HepG2 (cell line): ENCODE data around the gene COBL. TPM values are rescaled to one million over a fixed set of nuclear protein-coding genes. Genes with fewer than 3 reads are reported as not detected.

Source experiments
- ATAC-seq: fragments of 200-7000 bp; cut with Tn5 transposase; 3 replicates; pipeline ENCODE4 v1.9.1; 2020; ENCODE audit warnings: mild to moderate bottlenecking, moderate library complexity
- BruUV-seq: library from RNA; stranded (reverse); fragments of 400-500 nt; replicated peaks from 2 replicates; lab custom pipeline; 2021; lab: Mats Ljungman, UMichigan
- CTCF ChIA-PET: fragments of 300-600 bp; formaldehyde crosslinking; extraction: SDS; loops from one replicate; lab custom pipeline; 2021; ENCODE audit warnings: low total read pairs, inconsistent platforms, low intra/inter-chr PET ratio; lab: Yijun Ruan, JAX
- POLR2A ChIA-PET: fragments of 350-600 bp; sonication (Branson Sonifier 250); formaldehyde crosslinking; loops from one replicate; lab custom pipeline; 2020; ENCODE audit warnings: antibody characterized with exemption, inconsistent platforms; lab: Yijun Ruan, JAX
- DNase-seq: peaks from one replicate; pipeline ENCODE4 v3.0.0-alpha.2; 2015; ENCODE audit warnings: low spot score
- FAIRE-seq: peaks from 3 replicates; lab custom pipeline; 2011; peaks lifted over from hg19 to GRCh38; lab: Jason Lieb, UNC
- H2AFZ ChIP-seq: one replicate; pipeline ENCODE4 v1.6.1; 2011; ENCODE audit warnings: low read length, inconsistent platforms
- H3K27ac ChIP-seq: fragments of 300-600 bp; 3 replicates; pipeline ENCODE4 v1.8.0; 2011; ENCODE audit warnings: mixed run types, mild to moderate bottlenecking, mixed read lengths, low read length, inconsistent platforms; ENCODE audit not compliant: insufficient read depth; ENCODE audit errors: extremely low read length
- H3K27me3 ChIP-seq, 2 experiments: fragments of 200-600 bp in 1 of 2; 2 replicates in 1 of 2; 3 replicates in 1 of 2; pipeline versions ENCODE4 v1.6.0 to v1.8.0; 2011; ENCODE audit warnings: low read length in 2 of 2, mild to moderate bottlenecking in 2 of 2, moderate library complexity in 2 of 2, inconsistent platforms in 1 of 2; ENCODE audit not compliant: insufficient read depth in 2 of 2, control insufficient read depth in 1 of 2
- H3K36me3 ChIP-seq, 2 experiments: fragments of 200-600 bp in 1 of 2; replicated peaks in 1 of 2; 2 replicates in 1 of 2; 3 replicates in 1 of 2; pipeline versions ENCODE4 v1.5.1 to v1.8.0; 2011; ENCODE audit warnings: low read length in 2 of 2, inconsistent platforms in 1 of 2; ENCODE audit not compliant: insufficient read depth in 2 of 2, control insufficient read depth in 1 of 2
- H3K4me1 ChIP-seq: 2 replicates; pipeline ENCODE4 v1.5.1; 2012; ENCODE audit warnings: low read length, inconsistent platforms; ENCODE audit not compliant: insufficient read depth
- H3K4me2 ChIP-seq: 2 replicates; pipeline ENCODE4 v1.6.0; 2011; ENCODE audit warnings: low read depth, low read length, inconsistent platforms
- H3K4me3 ChIP-seq, 3 experiments: fragments of 200-600 bp in 1 of 3; sonication (generic), shearing (Covaris generic) in 1 of 3; replicated peaks in 1 of 3; 2 replicates each; pipeline ENCODE4 v1.5.1; 2011 to 2016; ENCODE audit warnings: low read length in 3 of 3, inconsistent platforms in 2 of 3, low read depth in 2 of 3, mild to moderate bottlenecking in 2 of 3, control low read depth in 1 of 3, mixed read lengths in 1 of 3; ENCODE audit not compliant: insufficient read depth in 1 of 3
- H3K79me2 ChIP-seq: one replicate; pipeline ENCODE4 v1.6.1; 2011; ENCODE audit warnings: low read length, inconsistent platforms; ENCODE audit not compliant: insufficient read depth
- H3K9ac ChIP-seq: 2 replicates; pipeline ENCODE4 v1.6.0; 2011; ENCODE audit warnings: mild to moderate bottlenecking, low read depth, low read length, inconsistent platforms; ENCODE audit not compliant: insufficient read depth
- H3K9me3 ChIP-seq: 2 replicates; pipeline ENCODE4 v1.5.1; 2012; ENCODE audit warnings: mild to moderate bottlenecking, low read length
- H4K20me1 ChIP-seq: 2 replicates; pipeline ENCODE4 v1.6.0; 2011; ENCODE audit warnings: inconsistent platforms, mild to moderate bottlenecking, low read length, moderate library complexity; ENCODE audit not compliant: insufficient read depth
- CBFB ChIP-seq: sonication (generic); formaldehyde crosslinking; IDR thresholded peaks from 2 replicates; pipeline ENCODE4 v1.4.0; 2020; ENCODE audit warnings: missing genetic modification reagents
- NCOA1 ChIP-seq: sonication (generic); formaldehyde crosslinking; IDR thresholded peaks from 2 replicates; pipeline ENCODE4 v1.9.0; 2021; ENCODE audit warnings: missing genetic modification reagents
- NFIC ChIP-seq: IDR thresholded peaks from 2 replicates; pipeline ENCODE4 v1.6.1; 2012; ENCODE audit warnings: mild to moderate bottlenecking, low read length, inconsistent platforms
- NPAS2 ChIP-seq: sonication (generic); formaldehyde crosslinking; IDR thresholded peaks from 2 replicates; pipeline ENCODE4 v1.8.0; 2022; ENCODE audit warnings: mild to moderate bottlenecking, missing genetic modification reagents, borderline replicate concordance
- SMAD1 ChIP-seq: sonication (generic); formaldehyde crosslinking; IDR thresholded peaks from 2 replicates; pipeline ENCODE4 v1.4.0; 2020; ENCODE audit warnings: missing genetic modification reagents, low read depth, mild to moderate bottlenecking, borderline replicate concordance
- STAT5B ChIP-seq: sonication (generic); formaldehyde crosslinking; IDR thresholded peaks from 2 replicates; pipeline ENCODE4 v1.4.0; 2020; ENCODE audit warnings: missing genetic modification reagents
- ZNF251 ChIP-seq: sonication (generic); formaldehyde crosslinking; IDR thresholded peaks from 2 replicates; pipeline ENCODE4 v1.9.0; 2021; ENCODE audit warnings: mild to moderate bottlenecking, missing genetic modification reagents
- ZNF557 ChIP-seq: sonication (generic); formaldehyde crosslinking; IDR thresholded peaks from 2 replicates; pipeline ENCODE4 v1.4.0; 2020; ENCODE audit warnings: missing genetic modification reagents
- ZNF652 ChIP-seq: IDR thresholded peaks from 2 replicates; pipeline ENCODE4 v1.6.1; 2016; ENCODE audit warnings: low read depth, borderline replicate concordance
- ZXDC ChIP-seq: sonication (generic); formaldehyde crosslinking; IDR thresholded peaks from 2 replicates; pipeline ENCODE4 v1.5.0; 2020; ENCODE audit warnings: mild to moderate bottlenecking, missing genetic modification reagents
- WGBS: methylation state at CpG from one replicate; pipeline ENCODE4 v1.1.6; 2017; ENCODE audit warnings: low lambda C conversion rate; 5-methylcytosine and 5-hydroxymethylcytosine counted together
- in situ Hi-C: cut with HindIII; loops from 2 replicates; pipeline ENCODE4 v1.10.0; 2017; ENCODE audit warnings: low pct_unique_long_range_greater_than_20kb; ENCODE audit not compliant: extremely low pct_ligation_motif_present
- intact Hi-C: fragments of 100-400 bp; cut with micrococcal nuclease; formaldehyde crosslinking; loops from one replicate; pipeline ENCODE4 v1.10.0; 2022; ENCODE audit not compliant: unreplicated experiment
- polyA plus RNA-seq, 8 experiments: library from polyadenylated mRNA; depleted of rRNA in 3 of 8; stranded (reverse) in 7 of 8; unstranded in 1 of 8; fragments of >200 nt; fragmentation: Illumina TruSeq in 4 of 8; extraction: Trizol in 4 of 8; gene quantifications; 2 replicates each; pipeline versions ENCODE4 v1.2.1 to v1.2.3, GENCODE V29; 2011 to 2016; ENCODE audit warnings: low read depth in 4 of 8, missing spikeins in 1 of 8, mixed read lengths in 1 of 8; ENCODE audit not compliant: insufficient read depth in 1 of 8
- total RNA-seq, 5 experiments: library from RNA; depleted of rRNA; stranded (reverse); fragments of >200 nt; fragmentation: Illumina TruSeq; extraction: Trizol; gene quantifications; 2 replicates each; pipeline ENCODE4 v1.2.3, GENCODE V29; 2016; ENCODE audit warnings: low read depth in 1 of 5

Gene COBL
- total and polyA plus RNA-seq, 2 of the 13 experiments (the other 11 are each of a cell fraction or from before 2014, with no cell fraction given), result 3.8 to 4.9 TPM

DNA sequence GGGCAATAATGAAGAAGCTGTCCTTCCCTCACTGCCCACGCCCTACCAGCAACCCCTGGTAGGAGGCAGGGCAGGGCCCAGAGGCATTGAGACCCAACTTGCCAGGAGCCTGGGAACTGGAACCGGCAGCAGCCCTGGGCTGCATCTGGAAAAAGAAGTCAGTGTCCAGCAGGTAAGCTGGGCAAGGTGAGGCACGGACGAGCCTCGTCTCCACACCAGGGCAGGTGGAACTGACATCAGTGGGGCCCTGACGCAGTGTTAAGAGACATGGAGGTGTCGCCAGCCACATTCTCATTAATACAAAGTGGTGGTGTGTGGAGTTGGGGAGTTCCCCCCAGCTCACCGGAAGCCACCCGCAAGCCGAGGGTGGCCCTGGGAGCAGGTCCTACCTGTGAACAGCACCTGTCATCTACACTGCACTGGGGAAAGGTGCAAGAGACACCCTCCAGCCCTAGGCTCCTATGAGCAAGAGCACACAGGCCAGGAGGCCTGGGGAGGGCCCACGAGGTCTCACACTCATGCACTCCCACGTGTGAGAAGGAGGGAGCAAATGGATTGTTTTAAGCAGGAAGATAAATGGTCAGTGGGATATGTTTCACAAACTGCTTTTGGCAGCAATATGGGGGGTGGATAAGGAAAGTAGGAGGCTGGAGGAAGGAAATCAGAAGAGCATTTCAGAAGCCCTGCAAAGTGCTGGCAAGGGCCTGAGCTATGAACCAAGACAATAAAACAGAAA lies 53.6 kb downstream of the COBL start:
- H3K9ac ChIP-seq, result no peak overlapping the region
- no peak overlapping the region for H3K27ac ChIP-seq
- no peak overlapping the region for H3K4me3 ChIP-seq

DNA sequence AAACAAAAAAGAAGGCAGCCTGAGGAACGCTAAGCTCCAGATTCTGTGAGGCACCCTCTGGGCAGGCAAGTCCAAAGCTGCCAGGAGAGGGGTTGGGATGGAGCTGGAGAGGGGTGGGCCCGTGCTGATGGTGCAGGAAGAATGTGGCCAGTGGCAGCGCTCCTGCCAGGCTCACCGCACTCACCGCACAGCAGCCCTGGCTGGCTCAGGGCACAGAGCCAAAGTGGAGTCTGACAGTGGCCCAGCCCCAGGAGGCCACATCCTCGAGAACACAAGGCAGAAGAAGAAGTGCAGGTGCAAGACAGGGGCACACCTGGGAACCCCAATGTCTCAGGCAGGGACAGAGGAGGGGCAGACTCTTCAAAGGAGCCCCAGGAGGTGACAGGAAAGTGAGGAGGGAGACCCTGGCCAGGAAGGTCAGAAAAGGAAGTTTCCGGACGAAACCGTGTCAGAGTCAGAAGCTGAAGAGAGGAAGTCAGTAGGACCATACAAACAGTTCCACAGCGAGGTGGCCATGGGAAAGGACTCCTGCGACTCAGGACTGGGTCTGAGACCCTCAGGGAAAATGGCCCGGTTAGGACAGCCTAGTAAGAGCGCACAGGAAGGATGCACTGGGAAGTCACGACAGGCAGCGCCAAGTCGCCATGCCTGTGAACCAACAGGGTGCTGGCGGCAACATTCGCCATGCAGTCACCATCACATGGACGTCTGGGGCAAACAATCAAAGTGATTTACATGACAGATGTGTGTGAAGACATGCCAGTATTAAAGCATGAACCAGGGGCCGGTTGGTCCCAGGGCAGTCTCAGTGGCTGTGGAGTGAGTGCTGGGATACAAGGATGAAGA lies 54.4 kb downstream of the COBL start:
- ChIA-PET CTCF (no interaction called here), POLR2A (no interaction called here)
- Histone ChIP-seq H3K4me2 (no peak overlapping the region), H4K20me1 (no peaks in the 10 kb centered on the region), H3K27ac (no peak overlapping the region), H3K9ac (no peak overlapping the region), H3K27me3 (no peaks in the 10 kb centered on the region), H3K79me2 (peaks cover 14% of the 10 kb centered on the region), H3K4me1 (peaks cover 40% of the 10 kb centered on the region), H3K4me3 (no peak overlapping the region), H3K36me3 (no peaks in the 10 kb centered on the region), H3K9me3 (no peaks in the 10 kb centered on the region), H2AFZ (no peak overlapping the region)
- FAIRE-seq, result no peak
- WGBS, result 94% methylated on average over 18 of the region's 20 CpGs
- no TSS peak for BruUV-seq
- no peak for DNase-seq
- intact Hi-C loops (no loop called here), in situ Hi-C loops (no loop called here)
- ATAC-seq, result no peak
- TF ChIP-seq NCOA1 (no peak), NPAS2 (CRISPR knock-in tag) (no peak), NFIC (no peak), ZXDC (no peak), ZNF557 (CRISPR knock-in tag) (no peak), ZNF251 (CRISPR knock-in tag) (no peak), SMAD1 (no peak)

More for the DNA sequence above, 53.6 kb downstream of the COBL start:
- FAIRE-seq, result no peak
- H3K36me3 ChIP-seq, result no peaks in the 10 kb centered on the region
- ChIA-PET POLR2A (interaction anchor here (1.2 kb wide), 1 partner anchor 52 kb away, joined by 3 read pairs; no protein-coding TSS in a partner anchor), CTCF (no interaction called here)
- BruUV-seq, result no TSS peak
- 97% methylated on average over 12 of the region's 12 CpGs for WGBS
- H2AFZ ChIP-seq, result no peak overlapping the region
- peaks cover 14% of the 10 kb centered on the region for H3K79me2 ChIP-seq
- no peak for ATAC-seq
- H3K4me1 ChIP-seq, result peaks cover 40% of the 10 kb centered on the region
- no peaks in the 10 kb centered on the region for H3K27me3 ChIP-seq
- in situ Hi-C loops (no loop called here), intact Hi-C loops (no loop called here)
- no peaks in the 10 kb centered on the region for H4K20me1 ChIP-seq
- no peak for DNase-seq
- no peak overlapping the region for H3K4me2 ChIP-seq
- TF ChIP-seq ZNF652 (no peak), CBFB (no peak), STAT5B (CRISPR knock-in tag) (no peak)
- no peaks in the 10 kb centered on the region for H3K9me3 ChIP-seq
